B cell (primary cell): ENCODE data around the gene LIMS2. TPM values are rescaled to one million over a fixed set of nuclear protein-coding genes. Genes with fewer than 3 reads are reported as not detected.

ENCODE experiments used
- ATAC-seq: fragments of 200-7000 bp; cut with Tn5 transposase; one replicate; pipeline ENCODE4 v1.10.0; 2021; ENCODE audit warnings: low read depth, mild to moderate bottlenecking, moderate number of reproducible peaks, moderate library complexity
- CTCF ChIA-PET: fragments of 350-600 bp; sonication (Branson Sonifier 250); formaldehyde crosslinking; loops from one replicate; lab custom pipeline; 2021; ENCODE audit warnings: antibody characterized with exemption, inconsistent platforms; lab: Charles Lee
- POLR2A ChIA-PET: fragments of 350-600 bp; sonication (Branson Sonifier 250); formaldehyde crosslinking; loops from one replicate; lab custom pipeline; 2021; ENCODE audit warnings: antibody characterized with exemption; lab: Charles Lee
- DNase-seq: peaks from one replicate; pipeline ENCODE4 v3.0.0; 2013
- H2AFZ ChIP-seq: 2 replicates; pipeline ENCODE4 v1.6.1; 2012; ENCODE audit warnings: mild to moderate bottlenecking, low read depth, low read length; ENCODE audit not compliant: insufficient read depth, poor library complexity, severe bottlenecking
- H3K27ac ChIP-seq, 2 donors: 1 replicate in 1 of 2; 2 replicates in 1 of 2; pipeline ENCODE4 v1.5.1; 2012 to 2013; ENCODE audit warnings: low read length in 2 of 2, mild to moderate bottlenecking in 2 of 2, moderate library complexity in 1 of 2
- H3K27me3 ChIP-seq, 4 experiments: fragments of 200-600 bp in 1 of 4; sonication (generic) in 1 of 4; replicated peaks in 1 of 4; 1 replicate in 2 of 4; 2 replicates in 2 of 4; pipeline versions ENCODE4 v1.6.1 to v1.7.0; 2013 to 2016; ENCODE audit warnings: low read length in 3 of 4, mild to moderate bottlenecking in 2 of 4, mixed read lengths in 1 of 4, moderate library complexity in 1 of 4; ENCODE audit not compliant: insufficient read depth in 4 of 4, control insufficient read depth in 3 of 4; ENCODE audit errors: control extremely low read depth in 1 of 4
- H3K36me3 ChIP-seq, 2 experiments: replicated peaks in 1 of 2; 1 replicate in 1 of 2; 2 replicates in 1 of 2; pipeline versions ENCODE4 v1.6.1 to v1.7.1; 2013; ENCODE audit warnings: low read length in 1 of 2; ENCODE audit not compliant: insufficient read depth in 2 of 2, control insufficient read depth in 1 of 2; ENCODE audit errors: control extremely low read depth in 1 of 2, extremely low read depth in 1 of 2
- H3K4me1 ChIP-seq, 2 donors: fragments of 200-600 bp in 1 of 2; sonication (generic) in 1 of 2; 1 replicate in 1 of 2; 2 replicates in 1 of 2; pipeline versions ENCODE4 v1.5.1 to v1.6.1; 2013 to 2017; ENCODE audit warnings: low read length in 2 of 2; ENCODE audit not compliant: control insufficient read depth in 2 of 2, insufficient read depth in 2 of 2
- H3K4me2 ChIP-seq: replicated peaks from 2 replicates; pipeline ENCODE3; 2012; ENCODE audit warnings: mild to moderate bottlenecking, low read depth, low read length; ENCODE audit not compliant: poor library complexity, severe bottlenecking
- H3K4me3 ChIP-seq, 5 experiments: fragments of 200-600 bp in 1 of 5; sonication (generic) in 1 of 5; 1 replicate in 3 of 5; 2 replicates in 2 of 5; pipeline versions ENCODE4 v1.5.1 to v1.7.0; 2011 to 2016; ENCODE audit warnings: low read length in 4 of 5, mild to moderate bottlenecking in 4 of 5, low read depth in 2 of 5, control low read depth in 1 of 5, moderate library complexity in 1 of 5; ENCODE audit not compliant: insufficient read depth in 1 of 5; ENCODE audit errors: control extremely low read depth in 1 of 5, extremely low read depth in 1 of 5
- H3K79me2 ChIP-seq: fragments of 200-600 bp; sonication (generic); one replicate; pipeline ENCODE4 v1.6.0; 2016; ENCODE audit warnings: low read length; ENCODE audit not compliant: control insufficient read depth, insufficient read depth
- H3K9ac ChIP-seq: fragments of 200-600 bp; sonication (generic); 2 replicates; pipeline ENCODE4 v1.6.1; 2017; ENCODE audit warnings: mild to moderate bottlenecking, low read length, moderate library complexity
- H3K9me3 ChIP-seq, 3 donors: one replicate each; pipeline versions ENCODE4 v1.6.1 to v1.7.1; 2013; ENCODE audit warnings: low read length in 2 of 3; ENCODE audit not compliant: control insufficient read depth in 2 of 3, insufficient read depth in 1 of 3; ENCODE audit errors: control extremely low read depth in 1 of 3
- H4K20me1 ChIP-seq: 2 replicates; pipeline ENCODE4 v1.6.0; 2012; ENCODE audit warnings: mild to moderate bottlenecking, low read length; ENCODE audit not compliant: insufficient read depth, control insufficient read depth, poor library complexity, severe bottlenecking
- H3K27ac Mint-ChIP-seq: one replicate; pipeline ENCODE4 v1.8.0; 2021; ENCODE audit warnings: mixed read lengths
- H3K27me3 Mint-ChIP-seq: one replicate; pipeline ENCODE4 v1.8.0; 2021; ENCODE audit warnings: mixed read lengths
- H3K4me1 Mint-ChIP-seq: one replicate; pipeline ENCODE4 v1.8.0; 2021; ENCODE audit warnings: mixed read lengths
- H3K4me3 Mint-ChIP-seq: one replicate; pipeline ENCODE4 v1.8.0; 2021; ENCODE audit warnings: mixed read lengths
- H3K9me3 Mint-ChIP-seq: one replicate; pipeline ENCODE4 v1.8.0; 2022; ENCODE audit warnings: mixed read lengths; ENCODE audit not compliant: insufficient read depth
- CTCF ChIP-seq: fragments of 200-600 bp; IDR thresholded peaks from one replicate; pipeline ENCODE4 v1.8.0; 2022; ENCODE audit warnings: antibody characterized with exemption, mild to moderate bottlenecking
- EZH2 ChIP-seq: IDR thresholded peaks from 2 replicates; pipeline ENCODE4 v1.6.1; 2012; ENCODE audit warnings: borderline replicate concordance, low read depth, mild to moderate bottlenecking, moderate library complexity, low read length; ENCODE audit not compliant: insufficient read depth, poor library complexity, severe bottlenecking
- WGBS: methylation state at CpG from one replicate; pipeline ENCODE4 v1.1.5; 2013; ENCODE audit warnings: missing lambda C conversion rate; ENCODE audit not compliant: insufficient coverage; 5-methylcytosine and 5-hydroxymethylcytosine counted together
- intact Hi-C: fragments of 100-400 bp; cut with micrococcal nuclease; formaldehyde crosslinking; loops from one replicate; pipeline ENCODE4 v1.10.0; 2022
- polyA plus RNA-seq: library from polyadenylated mRNA; depleted of rRNA; stranded (reverse); fragments of >200 nt; gene quantifications from 2 replicates; pipeline ENCODE4 v1.2.3, GENCODE V29; 2012
- total RNA-seq, 2 donors: library from RNA; stranded (reverse); fragments of 120-200 nt in 1 of 2; gene quantifications; 1 replicate in 1 of 2; 2 replicates in 1 of 2; pipeline versions ENCODE4 v1.2.3 to v1.2.4, GENCODE V29; 2013 to 2022

Gene LIMS2
- total and polyA plus RNA-seq, 2 donors (not counting 1 experiment from before 2014, with no cell fraction given), result 6.7 to 32.2 TPM

DNA sequence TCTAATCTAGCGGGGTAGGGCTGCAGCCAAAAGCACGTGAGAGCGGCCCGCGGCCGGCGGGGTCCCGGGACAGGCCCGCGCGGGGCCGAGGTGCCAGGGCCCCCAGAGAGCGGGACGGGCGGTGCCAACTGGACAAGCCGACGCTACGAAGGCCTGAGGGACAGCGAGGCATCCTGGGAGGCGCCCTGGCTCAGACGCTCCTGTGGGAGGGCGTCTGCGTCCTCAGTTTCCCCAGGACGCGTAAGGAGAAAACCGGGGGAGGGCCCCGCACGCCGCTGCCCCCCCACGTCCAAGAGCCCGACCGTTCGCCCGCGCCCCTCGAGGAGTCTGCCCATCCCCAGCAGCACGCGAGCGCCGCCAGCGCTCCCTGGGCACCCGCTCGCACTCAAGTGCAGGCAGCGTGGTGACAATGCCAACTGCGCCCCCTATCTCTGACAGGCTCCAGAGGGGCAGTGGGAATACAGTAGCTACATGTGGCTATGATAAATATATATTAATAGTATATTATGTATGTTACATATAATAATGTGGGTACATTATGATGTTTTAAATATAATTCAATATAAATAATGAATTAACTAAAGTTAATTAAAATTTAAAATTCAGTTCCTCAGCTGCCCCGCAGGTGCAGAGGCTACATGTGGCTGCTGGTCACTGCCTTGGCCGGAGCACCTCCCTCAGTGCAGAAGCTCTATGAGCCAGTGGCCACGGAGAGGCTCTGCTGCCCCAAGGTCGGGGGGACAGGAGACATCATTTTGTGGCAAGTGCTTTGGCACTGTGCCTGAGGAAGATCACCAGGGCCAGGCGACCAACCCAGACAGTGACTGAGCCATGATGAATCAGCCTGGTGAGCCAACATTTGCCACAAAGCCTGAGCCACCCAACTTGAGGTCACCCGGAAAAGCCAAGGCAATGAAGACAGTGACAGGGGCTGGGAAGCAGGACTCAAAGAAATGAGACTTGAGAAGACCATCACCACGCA, 20.5 kb upstream of the LIMS2 start:
- POLR2A ChIA-PET, result no interaction called here
- peak; percentile 68 for DNase-seq
- peak; percentile 58 for ATAC-seq
- Histone ChIP-seq H3K27me3 (no peaks in the 10 kb centered on the region), H4K20me1 (no peaks in the 10 kb centered on the region), H3K4me1 (peaks cover 6 to 11% of the 10 kb centered on the region in 2 donors), H3K36me3 (no peaks in the 10 kb centered on the region), H3K9me3 (peaks cover 0 to 5% (median 5%) of the 10 kb centered on the region in 3 donors), H3K9ac (peak overlapping the region; percentile 50), H3K4me2 (peak overlapping the region; percentile 77), H2AFZ (peak overlapping the region; percentile 71), H3K4me3 (peak overlapping the region in 3 of 5 experiments; percentile 21 to 38 (median 35)), H3K79me2 (peaks cover 2% of the 10 kb centered on the region), H3K27ac (no peak overlapping the region)
- peaks cover 3% of the 10 kb centered on the region for H3K9me3 Mint-ChIP-seq
- TF ChIP-seq CTCF, result peak; percentile 29
- TF ChIP-seq EZH2, result no peak
- no peaks in the 10 kb centered on the region for H3K27me3 Mint-ChIP-seq
- H3K27ac Mint-ChIP-seq, result no peak overlapping the region
- WGBS, result 57% methylated on average over 51 of the region's 52 CpGs
- CTCF ChIA-PET, result interaction anchor here (0.6 to 1.0 kb wide), 4 partner anchors 56 to 359 kb away, joined by 3 to 8 read pairs (median 4); no protein-coding TSS in a partner anchor
- H3K4me1 Mint-ChIP-seq, result peaks cover 8% of the 10 kb centered on the region
- intact Hi-C loops, result loop anchor here (1.0 kb wide), 1 partner anchor 104 kb away; no protein-coding TSS in a partner anchor
- H3K4me3 Mint-ChIP-seq, result no peak overlapping the region
